Body of pancreas (tissue), 4 donors: ENCODE measurements around the gene SNAPC4. TPM values are rescaled to one million over a fixed set of nuclear protein-coding genes. Genes with fewer than 3 reads are reported as not detected.

Source experiments
- ATAC-seq: fragments of 150-250 bp; one replicate; pipeline ENCODE4 v1.9.1; 2016
- DNase-seq, 4 donors: peaks; one replicate each; pipeline ENCODE4 v3.0.0-alpha.2; 2019
- H3K27ac ChIP-seq, 4 donors: fragments of 200-600 bp; sonication (generic); 1 replicate in 3 of 4; 2 replicates in 1 of 4; pipeline versions ENCODE4 v1.5.1 to v1.6.1; 2016 to 2019; ENCODE audit warnings: mild to moderate bottlenecking in 1 of 4, mixed read lengths in 1 of 4, moderate library complexity in 1 of 4
- H3K27me3 ChIP-seq, 2 donors: fragments of 200-600 bp; sonication (generic); one replicate each; pipeline ENCODE4 v1.6.0; 2016; ENCODE audit warnings: mild to moderate bottlenecking in 1 of 2
- H3K36me3 ChIP-seq, 2 donors: fragments of 200-600 bp; sonication (generic); replicated peaks in 1 of 2; 2 replicates each; pipeline ENCODE4 v1.5.1; 2016; ENCODE audit warnings: low read depth in 2 of 2; ENCODE audit not compliant: insufficient read depth in 1 of 2
- H3K4me1 ChIP-seq: fragments of 200-600 bp; sonication (generic); one replicate; pipeline ENCODE4 v1.6.0; 2016
- H3K4me3 ChIP-seq, 2 donors: fragments of 200-600 bp; sonication (generic); 1 replicate in 1 of 2; 2 replicates in 1 of 2; pipeline ENCODE4 v1.5.1; 2016 to 2019
- H3K9me3 ChIP-seq, 3 donors: fragments of 200-600 bp; sonication (generic); 1 replicate in 2 of 3; 2 replicates in 1 of 3; pipeline ENCODE4 v1.5.1; 2016
- POLR2A ChIP-seq, 3 donors: fragments of 450-650 bp; IDR thresholded peaks; one replicate each; pipeline ENCODE4 v1.6.1; 2016; ENCODE audit warnings: antibody characterized with exemption in 3 of 3, mild to moderate bottlenecking in 2 of 3
- WGBS, 2 donors: methylation state at CpG; one replicate each; pipeline ENCODE4 v1.1.5; 2017; 5-methylcytosine and 5-hydroxymethylcytosine counted together
- intact Hi-C: fragments of 100-400 bp; cut with DNase I; formaldehyde crosslinking; loops from one replicate; pipeline ENCODE4 v1.15.1; 2023
- total RNA-seq, 2 donors: library from RNA; depleted of rRNA; stranded (reverse); fragments of >200 nt; gene quantifications; one replicate each; pipeline ENCODE4 v1.1.0, GENCODE V29; 2016
- TF ChIP-seq, protein P1 (sequence below), 7 experiments: fragments of 450-650 bp in 4 of 7; fragments of 200-600 bp in 3 of 7; sonication (generic) in 3 of 7; IDR thresholded peaks; one replicate each; pipeline ENCODE4 v1.5.1; 2016 to 2019; ENCODE audit warnings: antibody characterized with exemption in 7 of 7

Gene SNAPC4
- total RNA-seq, 2 donors from 2014 or later: 8.8 to 19.1 TPM

DNA sequence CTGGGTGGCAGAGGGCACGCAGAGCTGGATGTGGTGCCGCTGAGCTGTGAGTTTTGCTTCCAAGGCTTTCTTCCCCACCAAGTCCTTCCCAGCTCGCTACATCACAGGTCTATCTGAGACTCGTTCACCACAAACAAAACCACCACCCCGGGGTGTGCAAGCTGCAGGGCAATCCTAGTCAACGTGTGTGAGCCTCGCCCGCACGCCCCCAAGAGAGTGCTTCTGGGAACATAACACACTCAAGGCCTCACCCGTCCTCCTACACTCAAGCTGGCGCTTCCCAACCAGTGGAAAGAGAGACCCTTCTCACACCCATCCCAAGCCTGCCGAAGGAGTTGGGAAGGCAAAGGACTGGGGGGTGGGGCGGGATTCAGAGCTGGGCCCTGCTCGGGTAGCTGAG lies 10.6 kb downstream of the SNAPC4 start:
- DNase-seq: no peak
- no peak for ATAC-seq
- H3K36me3 ChIP-seq: peaks cover 4 to 23% of the 10 kb centered on the region in 2 donors
- no peaks in the 10 kb centered on the region for H3K9me3 ChIP-seq
- H3K4me1 ChIP-seq: no peaks in the 10 kb centered on the region
- no peak overlapping the region for H3K27ac ChIP-seq
- H3K4me3 ChIP-seq: no peak overlapping the region
- no peaks in the 10 kb centered on the region for H3K27me3 ChIP-seq
- intact Hi-C loops: no loop called here
- WGBS, 2 donors: 88 to 89% methylated on average over 12 to 14 of the region's 14 CpGs
- no peak for TF ChIP-seq POLR2A (IDR thresholded peaks at IDR 0.05)
- TF ChIP-seq, protein P1, sequence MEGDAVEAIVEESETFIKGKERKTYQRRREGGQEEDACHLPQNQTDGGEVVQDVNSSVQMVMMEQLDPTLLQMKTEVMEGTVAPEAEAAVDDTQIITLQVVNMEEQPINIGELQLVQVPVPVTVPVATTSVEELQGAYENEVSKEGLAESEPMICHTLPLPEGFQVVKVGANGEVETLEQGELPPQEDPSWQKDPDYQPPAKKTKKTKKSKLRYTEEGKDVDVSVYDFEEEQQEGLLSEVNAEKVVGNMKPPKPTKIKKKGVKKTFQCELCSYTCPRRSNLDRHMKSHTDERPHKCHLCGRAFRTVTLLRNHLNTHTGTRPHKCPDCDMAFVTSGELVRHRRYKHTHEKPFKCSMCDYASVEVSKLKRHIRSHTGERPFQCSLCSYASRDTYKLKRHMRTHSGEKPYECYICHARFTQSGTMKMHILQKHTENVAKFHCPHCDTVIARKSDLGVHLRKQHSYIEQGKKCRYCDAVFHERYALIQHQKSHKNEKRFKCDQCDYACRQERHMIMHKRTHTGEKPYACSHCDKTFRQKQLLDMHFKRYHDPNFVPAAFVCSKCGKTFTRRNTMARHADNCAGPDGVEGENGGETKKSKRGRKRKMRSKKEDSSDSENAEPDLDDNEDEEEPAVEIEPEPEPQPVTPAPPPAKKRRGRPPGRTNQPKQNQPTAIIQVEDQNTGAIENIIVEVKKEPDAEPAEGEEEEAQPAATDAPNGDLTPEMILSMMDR (IDR thresholded peaks at IDR 0.05): no peak

DNA sequence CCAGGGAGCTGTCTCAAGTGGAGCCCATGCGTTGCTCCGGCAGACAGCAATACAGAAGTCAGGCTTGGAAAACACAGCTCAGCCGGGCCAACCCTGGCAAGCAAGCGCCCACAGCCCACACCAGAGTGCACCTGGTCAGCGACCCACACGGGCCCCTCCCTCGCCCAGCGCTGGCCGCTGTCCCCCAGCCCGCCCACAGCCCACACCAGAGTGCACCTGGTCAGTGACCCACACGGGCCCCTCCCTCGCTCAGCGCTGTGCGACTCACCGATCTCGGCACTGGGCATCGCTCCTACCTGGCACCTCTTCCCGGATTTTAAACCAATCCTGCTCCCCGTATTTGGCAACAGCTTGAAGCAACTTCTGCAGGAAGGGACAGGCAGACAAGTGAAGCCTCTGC lies 12.8 kb downstream of the SNAPC4 start:
- intact Hi-C loops: no loop called here
- no peak for ATAC-seq
- peaks cover 14 to 15% of the 10 kb centered on the region in 2 donors for H3K36me3 ChIP-seq
- H3K27me3 ChIP-seq: no peaks in the 10 kb centered on the region
- no peak for TF ChIP-seq POLR2A (IDR thresholded peaks at IDR 0.05)
- TF ChIP-seq, protein P1 (IDR thresholded peaks at IDR 0.05): no peak
- H3K4me3 ChIP-seq: no peak overlapping the region
- H3K4me1 ChIP-seq: no peaks in the 10 kb centered on the region
- no peak for DNase-seq
- no peaks in the 10 kb centered on the region for H3K9me3 ChIP-seq
- no peak overlapping the region for H3K27ac ChIP-seq
- 93 to 97% methylated on average over 19 of the region's 19 CpGs for WGBS, 2 donors

DNA sequence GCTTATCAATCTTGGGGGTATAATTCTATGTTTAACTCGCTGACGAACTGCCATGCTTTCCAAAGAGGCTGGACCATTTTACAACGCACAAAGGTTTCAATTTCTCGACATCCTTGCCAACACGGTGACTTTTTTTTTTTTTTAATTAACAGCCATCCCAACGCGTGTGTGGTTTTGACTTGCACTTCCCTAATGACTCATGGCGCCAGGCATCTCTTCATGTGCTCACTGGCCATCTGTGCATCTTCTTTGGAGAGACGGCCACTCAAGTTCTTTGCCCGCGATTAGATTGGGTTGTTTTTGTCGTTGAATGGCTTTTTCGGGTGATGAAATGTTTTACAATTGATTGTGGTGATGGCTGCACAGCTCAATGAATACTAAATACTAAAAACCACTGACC lies 14.0 kb downstream of the SNAPC4 start:
- Histone ChIP-seq H3K9me3 (no peaks in the 10 kb centered on the region), H3K27me3 (no peaks in the 10 kb centered on the region), H3K36me3 (peaks cover 8 to 14% of the 10 kb centered on the region in 2 donors), H3K4me1 (no peaks in the 10 kb centered on the region), H3K4me3 (no peak overlapping the region), H3K27ac (no peak overlapping the region)
- TF ChIP-seq, protein P1 (IDR thresholded peaks at IDR 0.05): no peak
- TF ChIP-seq POLR2A (IDR thresholded peaks at IDR 0.05): no peak
- no peak for ATAC-seq
- WGBS, 2 donors: 75 to 93% methylated on average over 13 of the region's 13 CpGs
- intact Hi-C loops: no loop called here
- DNase-seq: no peak

DNA sequence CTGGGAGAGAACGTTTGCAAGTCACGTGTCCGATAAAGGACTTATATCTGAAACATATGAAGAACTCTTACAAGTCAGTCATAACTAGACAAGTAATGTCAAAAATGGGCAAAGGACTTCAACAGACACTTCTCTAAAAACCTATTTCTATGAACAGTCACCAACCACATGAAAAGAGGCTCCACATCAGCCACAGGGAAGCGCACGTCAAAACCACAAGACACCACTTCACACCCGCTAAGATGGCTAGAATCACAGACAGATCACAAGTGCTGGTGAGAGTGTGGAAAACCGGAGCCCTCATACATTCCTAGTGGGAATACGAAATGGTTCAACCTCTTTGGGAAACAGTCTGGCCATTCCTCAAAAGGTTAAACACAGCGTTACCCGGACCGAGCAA lies 15.0 kb downstream of the SNAPC4 start:
- DNase-seq (no peak), ATAC-seq (no peak)
- WGBS, 2 donors: 87 to 93% methylated on average over 11 of the region's 11 CpGs
- Histone ChIP-seq H3K27me3 (no peaks in the 10 kb centered on the region), H3K4me3 (no peak overlapping the region), H3K4me1 (no peaks in the 10 kb centered on the region), H3K9me3 (no peaks in the 10 kb centered on the region), H3K36me3 (peaks cover 11 to 14% of the 10 kb centered on the region in 2 donors), H3K27ac (no peak overlapping the region)
- TF ChIP-seq, protein P1 (IDR thresholded peaks at IDR 0.05): no peak
- intact Hi-C loops: no loop called here

DNA sequence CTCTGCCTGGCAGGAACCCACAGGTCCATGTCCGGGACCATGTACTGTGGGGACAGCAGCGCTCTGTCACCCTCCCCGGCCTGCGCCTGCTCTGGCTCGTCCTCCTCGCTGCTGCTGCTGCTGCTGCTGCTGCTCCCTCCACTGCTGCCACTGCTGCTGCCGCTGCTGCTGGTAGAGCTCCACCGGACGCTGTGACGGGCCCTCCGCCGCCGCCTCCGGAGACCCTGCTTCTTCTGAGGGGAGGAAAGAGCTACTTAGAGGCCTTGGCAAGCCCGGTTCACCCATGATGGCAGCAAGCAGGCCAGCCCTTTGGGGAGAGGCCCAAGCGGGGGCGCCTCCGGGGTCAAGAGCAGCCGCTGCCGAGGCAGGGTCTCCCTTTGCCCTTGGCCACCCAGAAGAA lies 16.5 kb downstream of the SNAPC4 start:
- Histone ChIP-seq H3K4me3 (no peak overlapping the region), H3K36me3 (peaks cover 12 to 14% of the 10 kb centered on the region in 2 donors), H3K27ac (no peak overlapping the region), H3K4me1 (no peaks in the 10 kb centered on the region), H3K27me3 (no peaks in the 10 kb centered on the region), H3K9me3 (no peaks in the 10 kb centered on the region)
- TF ChIP-seq, protein P1 (IDR thresholded peaks at IDR 0.05): no peak
- 94 to 97% methylated on average over 14 to 19 of the region's 20 CpGs for WGBS, 2 donors
- DNase-seq: no peak
- no peak for ATAC-seq
- intact Hi-C loops: no loop called here
